HEK293 (cell line): ENCODE data around the gene SLC18B1.

ENCODE experiments used
- CTCF ChIA-PET: fragments of 350-600 bp; formaldehyde crosslinking; extraction: SDS; loops from one replicate; lab custom pipeline; 2021; ENCODE audit warnings: antibody characterized with exemption; lab: Yijun Ruan, JAX
- POLR2A ChIA-PET: fragments of 300-600 bp; formaldehyde crosslinking; extraction: SDS; loops from one replicate; lab custom pipeline; 2020; ENCODE audit warnings: antibody characterized with exemption, inconsistent platforms; lab: Yijun Ruan, JAX
- H3K27ac ChIP-seq: fragments of 200-500 bp; sonication (Bioruptor generic); 2 replicates; pipeline ENCODE4 v1.5.1; 2014; ENCODE audit warnings: low read depth, low read length, control low read depth, inconsistent platforms; ENCODE audit errors: extremely low read depth
- H3K36me3 ChIP-seq, 2 experiments: fragments of 200-500 bp in 1 of 2; sonication (Bioruptor generic) in 1 of 2; 1 replicate in 1 of 2; 2 replicates in 1 of 2; pipeline ENCODE4 v1.5.1; 2014 to 2017; ENCODE audit warnings: inconsistent platforms in 2 of 2, low read length in 2 of 2; ENCODE audit not compliant: control insufficient read depth in 2 of 2, insufficient read depth in 1 of 2
- H3K4me1 ChIP-seq: fragments of 200-500 bp; sonication (Bioruptor generic); 2 replicates; pipeline ENCODE4 v1.5.1; 2014; ENCODE audit warnings: mild to moderate bottlenecking, low read length, inconsistent platforms; ENCODE audit not compliant: control insufficient read depth, insufficient read depth
- H3K4me3 ChIP-seq: 2 replicates; pipeline ENCODE4 v1.5.1; 2011; ENCODE audit warnings: low read depth, mild to moderate bottlenecking, control low read depth, low read length, moderate library complexity
- H3K9me3 ChIP-seq: fragments of 200-500 bp; sonication (Bioruptor generic); 2 replicates; pipeline ENCODE4 v1.5.1; 2014; ENCODE audit warnings: low read depth, low read length, inconsistent platforms; ENCODE audit not compliant: control insufficient read depth, insufficient read depth
- PRDM1 ChIP-seq: fragments of 450-650 bp; formaldehyde crosslinking; IDR thresholded peaks from 2 replicates; pipeline ENCODE4; 2016; ENCODE audit warnings: missing biosample characterization, missing genetic modification characterization
- TCF7L2 ChIP-seq: IDR thresholded peaks from 2 replicates; pipeline ENCODE4 v1.6.1; 2011; ENCODE audit warnings: low read depth, mild to moderate bottlenecking, inconsistent platforms, low read length, moderate library complexity, borderline replicate concordance
- WT1 ChIP-seq: fragments of 450-650 bp; formaldehyde crosslinking; IDR thresholded peaks from 2 replicates; pipeline ENCODE4 v1.5.1; 2016; ENCODE audit warnings: missing biosample characterization, missing genetic modification characterization
- ZBTB1 ChIP-seq: fragments of 450-650 bp; formaldehyde crosslinking; IDR thresholded peaks from 2 replicates; pipeline ENCODE4 v1.5.1; 2016; ENCODE audit warnings: missing biosample characterization, missing genetic modification characterization
- ZBTB20 ChIP-seq: fragments of 450-650 bp; formaldehyde crosslinking; IDR thresholded peaks from 2 replicates; pipeline ENCODE4 v1.5.1; 2016; ENCODE audit warnings: missing biosample characterization, missing genetic modification characterization
- ZNF10 ChIP-seq: fragments of 450-650 bp; formaldehyde crosslinking; IDR thresholded peaks from 2 replicates; pipeline ENCODE4 v1.5.1; 2017; ENCODE audit warnings: missing biosample characterization, missing genetic modification characterization
- ZNF146 ChIP-seq: fragments of 450-650 bp; formaldehyde crosslinking; IDR thresholded peaks from 2 replicates; pipeline ENCODE4 v1.5.1; 2016; ENCODE audit warnings: missing biosample characterization, missing genetic modification characterization
- ZNF2 ChIP-seq: fragments of 450-650 bp; formaldehyde crosslinking; IDR thresholded peaks from 2 replicates; pipeline ENCODE4 v1.5.1; 2016; ENCODE audit warnings: missing biosample characterization, missing genetic modification characterization
- ZNF23 ChIP-seq: fragments of 450-650 bp; formaldehyde crosslinking; IDR thresholded peaks from 2 replicates; pipeline ENCODE4 v1.5.1; 2016; ENCODE audit warnings: missing biosample characterization, missing genetic modification characterization, borderline replicate concordance
- ZNF248 ChIP-seq: fragments of 450-650 bp; formaldehyde crosslinking; IDR thresholded peaks from 2 replicates; pipeline ENCODE4 v1.5.1; 2017; ENCODE audit warnings: missing biosample characterization, missing genetic modification characterization
- ZNF302 ChIP-seq: fragments of 450-650 bp; formaldehyde crosslinking; IDR thresholded peaks from 2 replicates; pipeline ENCODE4 v1.5.1; 2016; ENCODE audit warnings: missing biosample characterization, missing genetic modification characterization, low read depth
- ZNF366 ChIP-seq: fragments of 450-650 bp; formaldehyde crosslinking; conservative IDR thresholded peaks from 2 replicates; pipeline ENCODE4 v1.5.1; 2016; ENCODE audit warnings: missing biosample characterization, missing genetic modification characterization
- ZNF473 ChIP-seq: fragments of 450-650 bp; formaldehyde crosslinking; IDR thresholded peaks from 2 replicates; pipeline ENCODE4 v1.5.1; 2017; ENCODE audit warnings: missing biosample characterization, missing genetic modification characterization
- ZNF701 ChIP-seq: fragments of 450-650 bp; formaldehyde crosslinking; IDR thresholded peaks from 2 replicates; pipeline ENCODE4 v1.5.1; 2016; ENCODE audit warnings: missing biosample characterization, missing genetic modification characterization
- TF ChIP-seq, protein P1 (sequence below): fragments of 450-650 bp; formaldehyde crosslinking; IDR thresholded peaks from 2 replicates; pipeline ENCODE4 v1.5.1; 2016; ENCODE audit warnings: missing biosample characterization, missing genetic modification characterization
- TF ChIP-seq, protein P2 (sequence below): fragments of 450-650 bp; formaldehyde crosslinking; IDR thresholded peaks from 2 replicates; pipeline ENCODE4 v1.5.1; 2016; ENCODE audit warnings: missing biosample characterization, missing genetic modification characterization

The SLC18B1 gene

DNA sequence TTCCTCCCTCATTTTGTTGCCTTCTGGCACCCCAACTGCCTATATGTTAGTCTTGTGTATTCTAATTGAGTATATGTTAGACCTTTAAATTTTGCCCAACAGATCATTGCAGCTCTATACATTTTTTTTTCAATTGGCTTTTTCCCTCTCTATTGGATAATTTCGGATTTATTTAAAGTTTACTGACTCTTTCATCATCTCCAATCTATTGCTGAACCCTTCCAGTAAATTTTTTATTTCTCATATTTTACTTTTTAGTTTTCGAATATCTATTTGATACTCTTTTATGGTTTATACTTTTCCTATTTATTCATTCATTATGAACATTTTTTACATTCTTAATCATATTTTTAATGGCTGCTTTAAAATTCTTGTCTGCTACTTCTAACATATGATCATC, 7.1 kb upstream of the SLC18B1 start:
- H3K4me1 ChIP-seq = no peaks in the 10 kb centered on the region
- CTCF ChIA-PET = no interaction called here
- TF ChIP-seq ZNF248 (no peak), ZNF23 (tag by site-specific recombination) (no peak), ZNF10 (no peak), ZNF366 (no peak), ZNF146 (tag by site-specific recombination) (no peak), ZNF473 (tag by site-specific recombination) (no peak), TCF7L2 (no peak), ZNF302 (no peak), ZBTB1 (no peak), WT1 (no peak), PRDM1 (no peak), ZBTB20 (tag by site-specific recombination) (no peak), ZNF2 (no peak), ZNF701 (tag by site-specific recombination) (no peak)
- TF ChIP-seq, protein P1, sequence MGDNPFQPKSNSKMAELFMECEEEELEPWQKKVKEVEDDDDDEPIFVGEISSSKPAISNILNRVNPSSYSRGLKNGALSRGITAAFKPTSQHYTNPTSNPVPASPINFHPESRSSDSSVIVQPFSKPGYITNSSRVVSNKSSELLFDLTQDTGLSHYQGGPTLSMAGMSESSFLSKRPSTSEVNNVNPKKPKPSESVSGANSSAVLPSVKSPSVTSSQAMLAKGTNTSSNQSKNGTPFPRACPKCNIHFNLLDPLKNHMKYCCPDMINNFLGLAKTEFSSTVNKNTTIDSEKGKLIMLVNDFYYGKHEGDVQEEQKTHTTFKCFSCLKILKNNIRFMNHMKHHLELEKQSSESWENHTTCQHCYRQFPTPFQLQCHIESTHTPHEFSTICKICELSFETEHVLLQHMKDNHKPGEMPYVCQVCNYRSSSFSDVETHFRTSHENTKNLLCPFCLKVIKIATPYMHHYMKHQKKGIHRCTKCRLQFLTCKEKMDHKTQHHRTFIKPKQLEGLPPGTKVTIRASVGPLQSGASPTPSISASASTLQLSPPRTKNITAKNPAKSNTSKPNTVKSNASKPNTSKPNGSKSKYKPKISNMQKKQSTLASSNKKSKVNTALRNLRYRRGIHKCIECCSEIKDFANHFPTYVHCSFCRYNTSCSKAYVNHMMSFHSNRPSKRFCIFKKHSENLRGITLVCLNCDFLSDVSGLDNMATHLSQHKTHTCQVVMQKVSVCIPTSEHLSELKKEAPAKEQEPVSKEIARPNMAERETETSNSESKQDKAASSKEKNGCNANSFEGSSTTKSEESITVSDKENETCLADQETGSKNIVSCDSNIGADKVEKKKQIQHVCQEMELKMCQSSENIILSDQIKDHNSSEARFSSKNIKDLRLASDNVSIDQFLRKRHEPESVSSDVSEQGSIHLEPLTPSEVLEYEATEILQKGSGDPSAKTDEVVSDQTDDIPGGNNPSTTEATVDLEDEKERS (tag by site-specific recombination) = no peak
- TF ChIP-seq, protein P2, sequence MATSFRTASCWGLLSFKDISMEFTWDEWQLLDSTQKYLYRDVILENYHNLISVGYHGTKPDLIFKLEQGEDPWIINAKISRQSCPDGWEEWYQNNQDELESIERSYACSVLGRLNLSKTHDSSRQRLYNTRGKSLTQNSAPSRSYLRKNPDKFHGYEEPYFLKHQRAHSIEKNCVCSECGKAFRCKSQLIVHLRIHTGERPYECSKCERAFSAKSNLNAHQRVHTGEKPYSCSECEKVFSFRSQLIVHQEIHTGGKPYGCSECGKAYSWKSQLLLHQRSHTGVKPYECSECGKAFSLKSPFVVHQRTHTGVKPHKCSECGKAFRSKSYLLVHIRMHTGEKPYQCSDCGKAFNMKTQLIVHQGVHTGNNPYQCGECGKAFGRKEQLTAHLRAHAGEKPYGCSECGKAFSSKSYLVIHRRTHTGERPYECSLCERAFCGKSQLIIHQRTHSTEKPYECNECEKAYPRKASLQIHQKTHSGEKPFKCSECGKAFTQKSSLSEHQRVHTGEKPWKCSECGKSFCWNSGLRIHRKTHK (tag by site-specific recombination) = no peak
- POLR2A ChIA-PET = interaction anchor here (2.1 kb wide), 1 partner anchor 8 kb away, joined by 6 read pairs; the partner anchor contains the start of gene RPS12
- no peak overlapping the region for H3K4me3 ChIP-seq
- no peaks in the 10 kb centered on the region for H3K36me3 ChIP-seq
- no peaks in the 10 kb centered on the region for H3K9me3 ChIP-seq
- H3K27ac ChIP-seq = no peak overlapping the region

DNA sequence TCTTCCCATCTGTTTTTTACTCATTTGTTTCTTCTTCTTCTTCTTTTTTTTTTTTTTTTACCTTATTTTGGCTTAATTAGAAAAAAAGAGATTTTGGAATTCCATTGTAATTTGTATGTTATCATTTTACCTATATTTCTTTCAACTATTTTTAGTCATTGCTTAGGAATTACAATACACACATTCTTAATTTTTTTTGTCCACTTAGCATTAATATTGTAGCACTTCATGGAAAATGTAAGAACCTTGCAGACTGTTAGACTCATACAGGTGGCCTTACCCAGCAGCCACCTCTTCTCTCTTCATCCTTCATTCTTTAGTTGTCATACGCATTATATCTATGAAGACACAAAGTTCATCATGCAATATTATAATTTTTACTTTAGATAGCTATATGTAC, 5.8 kb upstream of the SLC18B1 start:
- Histone ChIP-seq H3K4me3 (no peak overlapping the region), H3K9me3 (no peaks in the 10 kb centered on the region), H3K27ac (no peak overlapping the region), H3K36me3 (no peaks in the 10 kb centered on the region), H3K4me1 (no peaks in the 10 kb centered on the region)
- POLR2A ChIA-PET = interaction anchor here (2.1 kb wide), 1 partner anchor 10 kb away, joined by 6 read pairs; the partner anchor contains the start of gene RPS12
- CTCF ChIA-PET = interaction anchor here (0.8 kb wide), 1 partner anchor 11 kb away, joined by 3 read pairs; no protein-coding TSS in a partner anchor
- TF ChIP-seq, protein P1 (tag by site-specific recombination) = no peak
